Erythroblast (primary cell): ENCODE data around the gene GLIS1.

Experiments used
- GATA1 ChIP-seq: IDR thresholded peaks from 2 replicates; pipeline ENCODE4 v1.6.1; 2011; ENCODE audit warnings: low read depth, mild to moderate bottlenecking, control low read depth, low read length, moderate library complexity
- POLR2A ChIP-seq: IDR thresholded peaks from 2 replicates; pipeline ENCODE4 v1.6.1; 2011; ENCODE audit warnings: mild to moderate bottlenecking, low read length

DNA sequence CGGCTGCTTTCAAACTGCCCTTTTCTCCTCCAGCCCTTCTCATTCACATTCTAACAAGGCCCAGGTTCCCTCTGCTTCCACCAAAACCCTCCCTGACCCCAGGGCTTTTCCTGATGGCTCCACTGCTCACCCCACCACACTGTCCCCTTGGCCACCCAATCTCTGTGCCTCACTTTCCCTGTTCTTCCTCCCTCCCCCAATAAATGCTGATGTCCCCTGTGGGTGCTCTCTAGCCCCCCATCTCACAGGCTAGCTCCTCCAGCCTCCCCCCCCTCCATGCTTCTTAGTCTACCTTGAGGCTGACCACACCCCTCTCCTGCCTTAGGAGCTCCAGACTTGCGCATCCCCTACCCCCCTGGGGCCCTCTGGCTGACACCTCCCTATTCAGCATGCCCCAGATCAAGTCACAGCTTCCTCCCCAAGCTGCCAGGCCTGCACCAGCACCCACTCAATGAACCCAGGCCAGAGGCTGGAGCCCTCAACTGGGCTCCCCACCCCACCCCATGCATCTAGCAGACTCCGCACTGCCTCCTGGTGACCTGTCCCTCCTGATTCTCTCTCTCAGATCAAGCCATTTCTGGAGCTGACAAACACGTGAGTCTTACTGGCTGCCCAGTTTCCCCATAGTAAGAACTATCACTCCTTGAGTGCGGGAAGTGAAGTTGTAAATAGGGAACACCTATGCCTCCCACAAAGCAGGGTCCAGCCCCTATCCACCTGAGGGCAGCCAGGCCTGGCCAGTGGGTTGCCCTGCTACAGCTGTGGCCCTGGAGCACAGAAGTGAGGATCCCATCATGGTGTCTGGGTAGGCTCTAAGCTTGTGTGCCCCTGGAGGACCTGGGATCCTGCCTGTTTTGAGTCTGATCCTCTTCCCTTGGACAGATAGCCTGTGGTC is 161.9 kb downstream of the GLIS1 start:
- TF ChIP-seq POLR2A (no peak), GATA1 (no peak)
